ENCODE measurements around the gene CTSA. TPM values are rescaled to one million over a fixed set of nuclear protein-coding genes. Genes with fewer than 3 reads are reported as not detected.

The CTSA gene
- total RNA-seq (2012; rRNA removed) (19.0 and 30.3 TPM in 2 replicates), polyA plus RNA-seq (2012; rRNA removed) (290 and 312 TPM in 2 replicates), Bru-seq, nascent RNA (percentile 83 among the genes with signal in this experiment), BruChase-seq, experiment 1, labeled RNA remaining after a 6-hour chase (percentile 94 among the genes with signal in this experiment), BruChase-seq, experiment 2, labeled RNA remaining after a 2-hour chase (percentile 92 among the genes with signal in this experiment)
- polyA plus RNA-seq (2012; cell fraction: cytosol; rRNA removed), result 132 and 313 TPM in 2 replicates
- 979 and 1,055 TPM in 2 replicates for polyA plus RNA-seq (2012; cell fraction: nucleus; rRNA removed; ENCODE audit: low replicate concordance)
- long read RNA-seq, transcript CTSA-201 (15 exons, 1,898 nt), result minor isoform, 8 of 370 reads
- long read RNA-seq, transcript CTSA-203 (14 exons, 1,972 nt), result minor isoform, 39 of 370 reads
- long read RNA-seq, transcript CTSA-207 (2 exons, 2,183 nt), result minor isoform, 75 of 370 reads
- long read RNA-seq, transcript CTSA-204 (15 exons, 2,149 nt), result major isoform, 171 of 370 reads
- long read RNA-seq, partial matches to known transcripts, result 61 of 370 reads
- long read RNA-seq, other reads (novel, unspliced or antisense), result 15 of 370 reads

- Histone ChIP-seq H3K4me3 (ENCODE audit: insufficient read depth, low read depth, low read length) (peak within 1 kb of the TSS; percentile 74), H3K23ac (ENCODE audit: low read depth, low read length) (peak within 1 kb of the TSS; percentile 45; the same call in 1 of the 2 replicates), H3K9me1 (ENCODE audit: insufficient read depth, low read length) (0 out of 2 replicates have a peak, but pooled peaks cover 2% of the 10 kb centered on the region), H2BK120ac (ENCODE audit: low read depth, low read length) (peak within 1 kb of the TSS; percentile 54), H4K91ac (ENCODE audit: insufficient read depth, low read depth, low read length) (peak within 1 kb of the TSS; percentile 70), H3K9ac (ENCODE audit: low read depth, low read length) (peak within 1 kb of the TSS; percentile 65), H2BK20ac (ENCODE audit: low read depth, low read length) (no peak within 1 kb of the TSS; the same call in 1 of the 2 replicates), H3K4ac (ENCODE audit: low read depth, low read length) (peak within 1 kb of the TSS; percentile 92), H3K9me3 (ENCODE audit: control insufficient read depth, insufficient read depth, low read length) (no peaks in the 10 kb centered on the region), H2AK5ac (ENCODE audit: low read depth, low read length) (peak within 1 kb of the TSS; percentile 52; the same call in 1 of the 2 replicates), H3K27me3 (ENCODE audit: control insufficient read depth, insufficient read depth, low read length) (no peaks in the 10 kb centered on the region), H3K18ac (ENCODE audit: low read depth, low read length) (peak within 1 kb of the TSS; percentile 42), H3K14ac (replicated peaks; ENCODE audit: low read depth, low read length) (peak within 1 kb of the TSS; percentile 75), H3K79me1 (ENCODE audit: low read depth in 1 of 2, low read length in 2 of 2) (peaks cover 14 to 62% of the 10 kb centered on the region in 2 experiments), H2BK5ac (ENCODE audit: low read depth, low read length, poor library complexity, severe bottlenecking) (peak within 1 kb of the TSS; percentile 40), H3K27ac (ENCODE audit: insufficient read depth, low read length) (peak within 1 kb of the TSS; percentile 63), H3K36me3 (ENCODE audit: control insufficient read depth, insufficient read depth, low read length) (peaks cover 32% of the 10 kb centered on the region), H4K20me1 (ENCODE audit: insufficient read depth, low read length) (0 out of 2 replicates have a peak, but pooled peaks cover 8% of the 10 kb centered on the region), H2AFZ (replicated peaks; ENCODE audit: low read length, poor library complexity) (peak within 1 kb of the TSS; percentile 99), H3K56ac (ENCODE audit: extremely low read depth, insufficient read depth, low read length) (peak within 1 kb of the TSS; percentile 42; the same call in 1 of the 2 replicates), H2AK9ac (replicated peaks; ENCODE audit: low read depth, low read length, poor library complexity) (peak within 1 kb of the TSS; percentile 88), H3K4me2 (ENCODE audit: low read depth, low read length) (peak within 1 kb of the TSS; percentile 83), H4K5ac (ENCODE audit: low read depth, low read length) (peak within 1 kb of the TSS; percentile 29), H4K8ac (ENCODE audit: low read depth in 2 of 2, low read length in 2 of 2) (peak within 1 kb of the TSS; percentile 61 to 90), H2BK15ac (ENCODE audit: low read depth, low read length) (peak within 1 kb of the TSS; percentile 15; the same call in 2 of the 3 replicates), H3K4me1 (ENCODE audit: control insufficient read depth, insufficient read depth, low read length) (peaks cover 3% of the 10 kb centered on the region; the same call in 1 of the 2 replicates)
- intact Hi-C loops (cut with micrococcal nuclease) (loop anchor here (2.0 to 5.0 kb wide), 3 partner anchors 44 to 81 kb away; partner anchors contain the start of genes PCIF1 and ZNF335), dilution Hi-C loops (cut with HindIII; ENCODE audit: low sequenced_read_pairs, unreplicated experiment) (no loop called here), in situ Hi-C loops (cut with MboI; ENCODE audit: low sequenced_read_pairs) (no loop called here)
- DNase-seq (peak; percentile 92), ATAC-seq (ENCODE audit: low read depth) (peak; percentile 73)
- TSS peak; percentile 86 for BruUV-seq (replicated peaks)
- 1% methylated on average over 41 of the region's 78 CpGs; no CpG with 5 or more reads in 1 of the 2 experiments for WGBS, 2 experiments (ENCODE audit: extremely low coverage in 2 of 2, insufficient read length in 1 of 2)
- CTCF ChIA-PET, result interaction anchor here (0.6 to 1.7 kb wide), 6 partner anchors 14 to 912 kb away, joined by 3 to 6 read pairs (median 4); no protein-coding TSS in a partner anchor
- POLR2A ChIA-PET (ENCODE audit: unreplicated experiment), result interaction anchor here (0.6 to 1.2 kb wide), 2 partner anchors 8 to 33 kb away, joined by 5 to 8 read pairs; no protein-coding TSS in a partner anchor
- no peak for TF ChIP-seq SMC3 (IDR thresholded peaks at IDR 0.05; ENCODE audit: low read depth, low read length)
- TF ChIP-seq CHD1 (IDR thresholded peaks at IDR 0.05; ENCODE audit: low read depth, low read length), result no peak
- peak; percentile 97 for TF ChIP-seq FOS (IDR thresholded peaks at IDR 0.05; ENCODE audit: low read depth, low read length)
- no peak for TF ChIP-seq RCOR1 (IDR thresholded peaks at IDR 0.05; ENCODE audit: insufficient replicate concordance, low read length)
- no peak for TF ChIP-seq NFE2L2 (IDR thresholded peaks at IDR 0.05; ENCODE audit: low read depth, low read length)
- peak; percentile 74; the same call in 1 of the 2 replicates for TF ChIP-seq MAZ (IDR thresholded peaks at IDR 0.05; ENCODE audit: borderline replicate concordance, low read depth, low read length)
- TF ChIP-seq USF2 (IDR thresholded peaks at IDR 0.05; ENCODE audit: low read depth, low read length), result peak; percentile 100
- TF ChIP-seq MXI1 (IDR thresholded peaks at IDR 0.05; ENCODE audit: borderline replicate concordance, low read depth, low read length), result peak; percentile 72; the same call in 1 of the 2 replicates
- no peak for TF ChIP-seq CEBPB (IDR thresholded peaks at IDR 0.05; ENCODE audit: low read depth, low read length)
- no peak for TF ChIP-seq ELK1 (IDR thresholded peaks at IDR 0.05; ENCODE audit: borderline replicate concordance, low read depth, low read length)
- TF ChIP-seq RAD21 (IDR thresholded peaks at IDR 0.05; ENCODE audit: low read length), result no peak
Observed at GRCh38 chr20:45890985-45891983, at the start of gene CTSA, which contains the start of gene NEURL2. CTSA (plus strand) TSS chr20:45891335; CDS start chr20:45891569, 234 bp downstream. NEURL2 (minus strand) TSS chr20:45891208; CDS start chr20:45890991, 217 bp downstream.
